ENCODE data around the gene UBASH3B.

GRCh38 chr11:122677256-122677655 is 21.7 kb downstream of the UBASH3B start:
- no peak for TF ChIP-seq CTCF (IDR thresholded peaks at IDR 0.05; ENCODE audit: low read depth, low read length)
- TF ChIP-seq EZH2phosphoT487 (IDR thresholded peaks at IDR 0.05; ENCODE audit: low read depth): no peak
